CD1c-positive myeloid dendritic cell (primary cell): ENCODE measurements around the gene LACTBL1.
A peak's percentile ranks its signal among the peaks of the same experiment; 100 is the strongest.
"Not testable (repeated sequence)": the region's sequence is repeated elsewhere in the genome, so short reads cannot be mapped to it uniquely, and the experiment has no call there.

ENCODE experiments used
- DNase-seq: peaks from one replicate; pipeline ENCODE4 v3.0.0-alpha.2; 2016; ENCODE audit errors: extremely low spot score

The LACTBL1 gene

GRCh38 chr1:22976461-22977243, 4.0 kb upstream of the LACTBL1 start:
- peak; percentile 78 for DNase-seq

DNA sequence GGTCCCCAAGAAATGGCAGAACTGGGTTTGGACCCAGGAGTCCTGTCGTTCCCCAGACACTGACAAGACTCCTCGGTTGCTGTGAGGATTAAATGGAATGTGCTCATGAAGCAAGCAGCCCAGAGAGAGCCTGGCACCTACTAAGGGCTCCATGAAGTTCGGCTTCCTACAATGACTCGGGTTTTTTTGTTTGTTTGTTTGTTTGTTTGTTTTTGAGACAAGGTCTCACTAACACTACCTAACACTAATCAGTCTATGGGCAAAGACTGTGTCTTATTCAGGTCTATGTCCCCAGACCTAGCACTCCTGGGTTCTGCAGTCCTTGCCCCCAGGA, 3.4 kb upstream of the LACTBL1 start:
- DNase-seq, result no peak

GRCh38 chr1:22975694-22976093, 3.0 kb upstream of the LACTBL1 start:
- no peak for DNase-seq

DNA sequence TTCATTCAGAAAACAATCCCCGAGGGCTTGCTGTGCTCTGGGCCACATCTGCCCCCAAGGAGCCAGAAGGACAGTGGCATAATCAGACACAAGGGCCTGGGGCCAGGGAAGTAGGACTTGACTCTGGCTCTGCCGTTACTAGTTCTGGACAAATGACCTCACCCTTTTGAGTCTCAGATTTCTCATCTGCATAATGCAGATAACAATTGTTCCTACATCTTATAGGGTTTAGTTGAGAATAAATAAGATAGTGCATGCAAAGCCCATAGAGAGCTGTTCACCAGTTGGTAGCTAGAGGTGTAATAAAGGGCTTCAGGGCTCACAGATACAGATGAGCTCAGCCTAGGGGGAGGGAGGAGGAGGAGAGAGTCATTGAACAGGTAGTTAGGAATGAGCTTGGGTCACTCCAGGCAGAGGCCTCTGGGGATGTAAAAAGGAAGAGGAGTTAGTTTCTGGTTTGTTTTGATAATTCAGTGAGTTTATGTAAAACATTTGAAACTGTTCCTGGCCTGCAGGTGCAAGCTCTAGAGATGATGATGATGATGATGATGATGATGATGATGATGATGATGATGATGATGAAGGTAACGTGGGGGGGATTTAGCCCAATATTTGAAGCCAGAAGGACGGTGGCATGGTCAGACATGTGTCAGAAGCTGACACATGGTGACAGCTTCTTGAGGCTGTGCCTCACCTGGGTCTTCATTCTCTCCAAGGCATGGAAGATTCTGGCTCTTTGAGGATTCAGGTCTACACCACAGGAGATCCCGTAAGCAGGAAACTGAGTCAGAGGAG, 858 bp downstream of the LACTBL1 start:
- DNase-seq, result no peak

GRCh38 chr1:22971161-22971560, 1.5 kb downstream of the LACTBL1 start:
- no peak for DNase-seq

GRCh38 chr1:22970096-22970495, 2.6 kb downstream of the LACTBL1 start:
- DNase-seq, result no peak

GRCh38 chr1:22969304-22969709, 3.4 kb downstream of the LACTBL1 start:
- DNase-seq, result no peak

DNA sequence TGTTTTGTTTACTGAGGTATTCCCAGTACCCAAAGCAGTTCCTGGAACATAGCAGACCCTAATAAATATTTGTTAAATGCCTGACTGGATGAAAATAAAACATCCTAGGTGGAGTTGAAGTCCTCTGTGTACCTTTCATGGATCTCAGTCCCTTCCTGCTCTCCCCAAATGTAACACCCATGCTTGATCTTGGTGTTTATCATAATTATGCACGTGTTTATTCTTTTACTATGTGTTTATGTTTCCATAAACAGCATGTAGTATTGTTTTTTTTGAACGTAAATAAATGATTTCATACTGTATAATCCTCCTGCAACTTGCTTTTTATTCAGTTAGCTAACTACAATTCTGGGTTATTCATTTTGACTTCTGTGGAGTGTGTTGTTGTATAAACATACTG, 4.8 kb downstream of the LACTBL1 start:
- DNase-seq, result no peak

DNA sequence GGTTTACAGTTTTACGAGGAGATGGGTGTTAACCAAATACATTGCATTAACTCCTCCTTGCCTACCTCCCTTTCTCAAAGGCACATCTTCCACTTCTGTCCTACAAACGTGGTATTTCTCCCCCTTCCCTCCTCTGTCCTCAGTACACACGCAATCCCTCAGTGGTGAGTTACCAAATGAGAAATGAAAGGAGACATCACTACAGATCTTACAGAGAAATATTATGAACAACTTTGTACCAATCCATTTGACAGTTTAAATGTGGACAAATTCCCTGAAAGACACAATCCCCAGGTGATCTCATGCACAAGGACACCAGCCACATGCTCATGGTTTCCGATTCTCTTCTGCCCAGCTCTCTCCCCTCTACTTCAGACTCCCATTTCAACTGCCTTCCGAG, 6.4 kb downstream of the LACTBL1 start:
- DNase-seq, result no peak

GRCh38 chr1:22963044-22963677, 9.5 kb downstream of the LACTBL1 start:
- DNase-seq, result no peak

GRCh38 chr1:22962558-22962957, 10.1 kb downstream of the LACTBL1 start:
- no peak for DNase-seq

DNA sequence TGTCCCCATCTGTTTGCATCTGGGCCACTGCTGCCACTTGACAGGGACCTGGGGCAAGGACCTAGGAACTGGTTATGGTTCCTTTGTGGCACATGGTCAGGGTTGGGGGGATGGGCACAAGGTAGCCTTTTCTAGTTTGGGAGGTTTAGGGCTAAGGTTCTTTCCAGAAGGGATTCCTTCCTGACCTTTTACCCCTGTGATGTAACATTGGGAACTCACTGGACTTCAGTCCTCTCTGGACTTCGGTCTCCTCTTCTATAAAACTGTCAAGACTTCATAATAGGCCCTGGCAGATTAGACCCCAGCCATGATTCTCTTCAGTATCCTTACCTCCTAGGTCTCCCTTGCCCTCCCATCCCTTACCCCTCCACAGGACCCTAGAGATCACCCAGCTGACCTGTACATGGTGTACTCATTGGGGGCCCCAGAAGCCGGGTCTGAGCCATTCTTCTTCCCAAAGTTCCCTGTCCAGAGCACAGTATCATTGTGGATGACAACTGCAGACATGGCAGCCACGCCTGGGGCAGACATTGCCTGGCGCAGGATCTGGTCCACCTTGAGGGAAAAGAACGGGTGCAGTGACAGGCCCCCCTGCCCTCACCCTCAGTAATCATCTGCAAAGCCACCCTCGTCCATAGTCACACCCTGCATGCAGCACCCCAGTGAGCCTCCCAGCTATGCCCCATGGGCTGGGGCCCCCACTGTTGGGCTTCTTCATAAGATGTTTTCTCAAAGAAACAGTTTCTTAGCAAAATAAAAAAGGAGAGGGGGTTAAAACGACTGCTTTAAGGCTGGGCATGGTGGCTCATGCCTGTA, 12.9 kb downstream of the LACTBL1 start:
- no peak for DNase-seq

- no peak for DNase-seq
These were observed 14.1 kb downstream of the LACTBL1 start for GRCh38 chr1:22958556-22958955.

DNA sequence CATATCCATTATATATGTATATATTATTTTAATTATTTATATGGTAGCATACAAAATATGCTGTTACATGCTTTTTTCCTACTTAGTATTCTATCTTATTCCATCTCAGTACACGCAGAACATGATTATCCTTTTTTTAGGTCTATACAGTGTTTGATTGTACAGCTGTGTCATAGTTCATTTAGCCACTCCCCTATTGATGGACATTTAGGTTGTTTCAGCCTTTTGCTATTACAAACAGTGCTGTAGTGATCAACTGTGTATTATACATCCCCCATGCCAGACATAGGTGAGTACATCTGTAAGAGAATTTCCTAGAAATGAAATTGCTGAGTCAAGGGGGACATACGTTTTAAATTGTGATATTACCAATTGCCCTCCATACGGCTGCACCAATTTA, 15.6 kb downstream of the LACTBL1 start:
- no peak for DNase-seq

DNA sequence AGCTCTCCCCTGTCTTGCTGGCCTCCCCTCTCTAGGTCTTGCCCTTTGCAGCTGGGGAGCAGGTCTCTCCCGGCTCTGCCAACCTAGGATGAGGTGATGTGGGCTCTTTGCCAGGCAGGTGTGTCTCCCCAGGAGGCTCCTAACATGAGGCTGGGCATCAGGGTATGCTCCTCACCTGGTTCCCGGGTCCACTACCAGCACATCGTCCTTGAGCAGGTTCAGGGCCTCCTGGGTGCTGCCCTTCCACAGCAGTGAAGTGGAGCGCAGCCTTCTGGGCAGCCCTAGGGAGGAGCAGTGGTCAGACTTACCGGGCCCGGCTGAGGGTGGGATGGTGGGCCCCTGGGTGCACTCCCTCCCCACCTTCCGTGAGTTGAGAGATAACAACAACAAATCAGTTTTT, 17.5 kb downstream of the LACTBL1 start:
- DNase-seq, result no peak

GRCh38 chr1:22953740-22954141, 18.9 kb downstream of the LACTBL1 start:
- no peak for DNase-seq

DNA sequence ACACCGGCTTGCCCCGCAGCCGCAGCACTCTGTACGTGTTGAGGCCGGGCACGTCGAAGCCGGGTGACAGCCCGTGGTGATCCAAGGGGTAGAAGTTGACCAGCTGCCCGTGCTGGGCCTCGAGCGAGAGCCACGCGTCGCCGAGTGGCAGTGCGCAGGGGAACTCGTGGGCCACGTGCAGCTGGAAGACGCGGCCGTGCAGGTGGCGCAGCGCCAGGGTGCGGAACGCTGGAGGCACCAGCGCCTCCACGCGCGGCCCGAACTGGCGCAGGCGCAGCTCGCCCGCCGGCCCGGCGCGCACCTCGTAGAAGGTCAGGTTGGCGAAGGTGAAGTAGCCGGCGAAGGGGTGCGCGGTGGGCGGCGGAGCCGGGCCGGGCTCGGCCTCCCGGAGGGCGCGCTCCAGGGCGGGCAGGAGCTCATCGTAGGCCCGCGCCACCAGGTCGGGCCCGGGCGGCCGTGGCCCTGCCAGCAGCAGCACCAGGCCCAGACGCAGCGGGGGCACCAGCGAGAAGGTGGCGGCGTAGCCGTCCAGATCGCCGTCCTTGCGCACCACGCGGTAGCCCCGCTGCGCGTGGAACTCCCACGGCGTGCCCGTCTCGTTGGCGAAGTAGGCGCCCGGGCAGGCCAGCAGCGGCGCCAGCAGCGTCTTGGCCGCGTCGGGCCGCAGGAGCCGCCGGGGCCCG, 19.5 kb downstream of the LACTBL1 start:
- no peak for DNase-seq

DNA sequence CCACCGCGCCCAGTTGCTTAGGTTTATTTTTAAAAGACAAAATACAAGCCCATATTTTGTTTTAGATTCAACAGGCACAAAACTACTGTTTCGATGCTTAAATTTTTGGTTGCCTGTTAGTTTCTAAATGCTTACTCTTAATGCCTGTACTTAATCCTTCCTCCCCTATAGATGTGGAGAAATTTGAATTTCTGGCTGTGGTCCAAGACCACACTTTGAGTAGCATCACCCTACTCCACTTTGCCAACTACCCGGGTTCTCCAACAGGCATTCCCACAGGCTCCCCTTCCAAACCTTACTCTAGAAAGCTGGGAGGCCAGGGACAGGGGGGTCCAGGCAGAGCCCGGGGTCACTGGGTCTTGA, 20.0 kb downstream of the LACTBL1 start:
- no peak for DNase-seq

DNA sequence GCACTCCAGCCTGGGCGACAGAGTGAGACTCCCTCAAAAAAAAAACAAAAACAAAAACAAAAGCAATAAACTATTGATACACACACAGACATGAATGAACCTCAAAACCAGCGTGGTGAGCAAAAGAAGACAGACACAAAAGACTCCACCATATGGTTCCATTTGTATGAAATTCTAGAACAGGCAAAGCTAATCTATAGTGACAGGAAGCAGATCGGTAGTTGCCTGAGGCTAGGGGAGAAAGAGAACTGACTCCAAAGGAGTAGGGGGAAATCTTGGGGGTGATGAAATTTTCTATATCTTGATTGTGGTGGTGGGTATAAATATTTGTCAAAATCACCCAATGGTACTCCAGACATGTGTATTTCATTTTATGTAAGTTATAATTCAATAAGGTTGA, 20.9 kb downstream of the LACTBL1 start:
- no peak for DNase-seq

- no peak for DNase-seq
These were observed 22.8 kb downstream of the LACTBL1 start for GRCh38 chr1:22949822-22950331.

GRCh38 chr1:22945171-22945570, 27.5 kb downstream of the LACTBL1 start:
- DNase-seq, result not testable (repeated sequence)
